Measurements from ENCODE around the gene HECW1. TPM values are rescaled to one million over a fixed set of nuclear protein-coding genes. Genes with fewer than 3 reads are reported as not detected.

The HECW1 gene
- total and polyA plus RNA-seq, 2 experiments from 2014 or later: 11.0 to 21.8 TPM

- no peak for TF ChIP-seq CREB1 (CRISPR knock-in tag; IDR thresholded peaks at IDR 0.05; ENCODE audit: low read depth)
- TF ChIP-seq ETS1 (IDR thresholded peaks at IDR 0.05): no peak
- TF ChIP-seq JUNB (IDR thresholded peaks at IDR 0.05; ENCODE audit: unreplicated experiment): no peak
- no peak for TF ChIP-seq NANOG (IDR thresholded peaks at IDR 0.05; ENCODE audit: borderline replicate concordance)
These were observed 11.0 kb downstream of the HECW1 start (continued) for GRCh38 chr7:43123457-43123856.

- Mint-ChIP-seq H3K4me1 (peaks cover 5% of the 10 kb centered on the region; the same call in 2 of the 3 replicates), H3K27me3 (ENCODE audit: insufficient read depth, low read depth, poor library complexity) (peaks cover 6% of the 10 kb centered on the region), H3K27ac (no peak overlapping the region), H3K4me3 (no peak overlapping the region), H3K9me3 (no peaks in the 10 kb centered on the region), H3K36me3 (ENCODE audit: low read depth) (no peaks in the 10 kb centered on the region)
- Histone ChIP-seq H3K79me2 (replicated peaks; ENCODE audit: insufficient read depth) (no peaks in the 10 kb centered on the region), H3K4me3 (no peak overlapping the region), H3F3A (replicated peaks; ENCODE audit: low read depth) (no peaks in the 10 kb centered on the region), H3K4me2 (no peak overlapping the region), H3K9me2 (ENCODE audit: insufficient read depth) (peaks cover 8% of the 10 kb centered on the region; the same call in 1 of the 2 replicates), H3K27ac (ENCODE audit: low read depth) (no peak overlapping the region), H3K36me3 (ENCODE audit: insufficient read depth) (no peaks in the 10 kb centered on the region), H3K4me1 (ENCODE audit: insufficient read depth) (peaks cover 5% of the 10 kb centered on the region), H4K20me1 (replicated peaks; ENCODE audit: insufficient read depth) (no peaks in the 10 kb centered on the region), H3K27me3 (ENCODE audit: insufficient read depth) (no peaks in the 10 kb centered on the region), H2AFZ (no peak overlapping the region)
- ATAC-seq (no peak), DNase-seq (ENCODE audit: low spot score) (no peak)
- TF ChIP-seq REST (IDR thresholded peaks at IDR 0.05; ENCODE audit: unreplicated experiment) (no peak), CREB1 (CRISPR knock-in tag; IDR thresholded peaks at IDR 0.05; ENCODE audit: low read depth) (no peak), NANOG (IDR thresholded peaks at IDR 0.05; ENCODE audit: borderline replicate concordance) (no peak), POLR2AphosphoS5 (IDR thresholded peaks at IDR 0.05; ENCODE audit: low read depth) (no peak), CTCF (conservative IDR thresholded peaks at IDR 0.05; ENCODE audit: low read depth in 2 of 2) (no peak), ETS1 (IDR thresholded peaks at IDR 0.05) (no peak), ZNF462 (CRISPR knock-in tag; IDR thresholded peaks at IDR 0.05) (no peak), ZNF114 (CRISPR knock-in tag; IDR thresholded peaks at IDR 0.05) (no peak), EZH2phosphoT487 (IDR thresholded peaks at IDR 0.05; ENCODE audit: unreplicated experiment) (no peak), STAT1 (IDR thresholded peaks at IDR 0.05; ENCODE audit: unreplicated experiment) (no peak), ZNF331 (CRISPR knock-in tag; IDR thresholded peaks at IDR 0.05; ENCODE audit: low read depth) (no peak)
These were observed 11.9 kb downstream of the HECW1 start for GRCh38 chr7:43124388-43124787.
